WTC11 (cell line): ENCODE data around the gene ACTL6A. TPM values are rescaled to one million over a fixed set of nuclear protein-coding genes. Genes with fewer than 3 reads are reported as not detected.

ENCODE experiments used
- ATAC-seq: fragments of 200-7000 bp; cut with Tn5 transposase; 2 replicates; pipeline ENCODE4 v1.10.0; 2021; ENCODE audit warnings: mild to moderate bottlenecking, moderate library complexity
- CTCF ChIA-PET: fragments of 300-600 bp; sonication (Branson Sonifier 250); formaldehyde crosslinking; loops from one replicate; lab custom pipeline; 2021; ENCODE audit warnings: antibody characterized with exemption; lab: Charles Lee
- POLR2A ChIA-PET: fragments of 350-600 bp; sonication (Branson Sonifier 250); formaldehyde crosslinking; loops from one replicate; lab custom pipeline; 2021; ENCODE audit warnings: antibody characterized with exemption; lab: Charles Lee
- DNase-seq: peaks from one replicate; pipeline ENCODE4 v3.0.0; 2021; ENCODE audit warnings: low spot score
- H3K27ac Mint-ChIP-seq: 2 replicates; pipeline ENCODE4 v1.8.0; 2021; ENCODE audit warnings: mixed read lengths
- H3K27me3 Mint-ChIP-seq: 2 replicates; pipeline ENCODE4 v1.8.0; 2021; ENCODE audit warnings: low read depth, mild to moderate bottlenecking, moderate library complexity, mixed read lengths
- H3K36me3 Mint-ChIP-seq: 2 replicates; pipeline ENCODE4 v1.8.0; 2021; ENCODE audit warnings: mixed read lengths
- H3K4me1 Mint-ChIP-seq: 2 replicates; pipeline ENCODE4 v1.8.0; 2022; ENCODE audit warnings: mixed read lengths
- H3K4me3 Mint-ChIP-seq: 2 replicates; pipeline ENCODE4 v1.8.0; 2021; ENCODE audit warnings: mild to moderate bottlenecking, moderate library complexity, mixed read lengths
- H3K9me3 Mint-ChIP-seq: 2 replicates; pipeline ENCODE4 v1.8.0; 2021; ENCODE audit warnings: mixed read lengths
- FOXK1 ChIP-seq: sonication (generic); formaldehyde crosslinking; IDR thresholded peaks from 2 replicates; pipeline ENCODE4 v1.8.0; 2022; ENCODE audit warnings: mild to moderate bottlenecking, moderate library complexity, missing genetic modification reagents
- NR1H2 ChIP-seq: sonication (generic); formaldehyde crosslinking; IDR thresholded peaks from 2 replicates; pipeline ENCODE4 v1.9.0; 2021; ENCODE audit warnings: mild to moderate bottlenecking, moderate library complexity, missing genetic modification reagents
- RELA ChIP-seq: sonication (generic); formaldehyde crosslinking; IDR thresholded peaks from 2 replicates; pipeline ENCODE4 v1.8.1; 2022; ENCODE audit warnings: missing genetic modification reagents, mild to moderate bottlenecking, borderline replicate concordance
- total RNA-seq: library from RNA; stranded (reverse); gene quantifications from 3 replicates; pipeline ENCODE4 v1.2.3, GENCODE V29; 2021
- TF ChIP-seq, protein P1 (sequence below): fragments of 250-450 bp; sonication (Bioruptor Pico); IDR thresholded peaks from 2 replicates; pipeline ENCODE4 v2.1.2; 2022; ENCODE audit warnings: mild to moderate bottlenecking, moderate library complexity
- TF ChIP-seq, protein P2 (sequence below): fragments of 250-450 bp; sonication (Bioruptor Pico); IDR thresholded peaks from 2 replicates; pipeline ENCODE4 v1.9.0; 2021; ENCODE audit warnings: mild to moderate bottlenecking, borderline replicate concordance
- TF ChIP-seq, protein P3 (sequence below): sonication (generic); formaldehyde crosslinking; IDR thresholded peaks from 2 replicates; pipeline ENCODE4 v1.8.0; 2022; ENCODE audit warnings: mild to moderate bottlenecking, missing genetic modification reagents
- TF ChIP-seq, protein P4 (sequence below): sonication (generic); formaldehyde crosslinking; IDR thresholded peaks from 2 replicates; pipeline ENCODE4 v1.8.1; 2023; ENCODE audit warnings: mild to moderate bottlenecking, missing genetic modification reagents, borderline replicate concordance
- TF ChIP-seq, protein P5 (sequence below): sonication (generic); formaldehyde crosslinking; IDR thresholded peaks from 2 replicates; pipeline ENCODE4 v1.8.0; 2022; ENCODE audit warnings: mild to moderate bottlenecking, missing genetic modification reagents
- TF ChIP-seq, protein P6 (sequence below): sonication (generic); formaldehyde crosslinking; IDR thresholded peaks from 2 replicates; pipeline ENCODE4 v1.8.0; 2023; ENCODE audit warnings: missing genetic modification reagents, mild to moderate bottlenecking, borderline replicate concordance
- TF ChIP-seq, protein P7 (sequence below): fragments of 250-450 bp; sonication (Bioruptor Pico); conservative IDR thresholded peaks from 2 replicates; pipeline ENCODE4 v1.9.0; 2021; ENCODE audit warnings: mild to moderate bottlenecking

ACTL6A gene
- total RNA-seq, 1 experiment from 2014 or later, result 82.9 TPM

DNA sequence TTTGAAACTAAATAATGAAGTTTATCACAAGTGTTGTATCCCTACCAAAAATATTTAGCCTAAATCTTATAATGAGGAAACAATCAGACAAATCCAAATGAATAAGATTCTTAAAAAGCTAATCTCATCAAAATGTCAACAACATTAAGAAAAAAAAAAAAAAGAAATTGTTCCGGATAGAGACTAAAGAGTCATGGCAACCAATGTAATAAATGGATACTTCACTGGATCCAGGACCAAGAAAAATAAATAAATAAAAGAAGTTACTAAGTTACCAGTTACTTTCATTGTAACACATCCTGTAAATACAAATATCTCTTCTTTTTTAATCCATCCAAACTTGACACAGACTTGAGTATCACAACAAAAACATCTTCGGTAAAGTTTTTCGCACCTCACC lies 41.1 kb downstream of the ACTL6A start:
- H3K4me1 Mint-ChIP-seq, result peaks cover 4% of the 10 kb centered on the region
- no peaks in the 10 kb centered on the region for H3K9me3 Mint-ChIP-seq
- ChIA-PET CTCF (no interaction called here), POLR2A (interaction anchor here (0.6 kb wide), 1 partner anchor 432 kb away, joined by 3 read pairs; no protein-coding TSS in a partner anchor)
- DNase-seq (no peak), ATAC-seq (no peak)
- peak overlapping the region; percentile 99 for H3K4me3 Mint-ChIP-seq
- no peaks in the 10 kb centered on the region for H3K27me3 Mint-ChIP-seq
- TF ChIP-seq, protein P1, sequence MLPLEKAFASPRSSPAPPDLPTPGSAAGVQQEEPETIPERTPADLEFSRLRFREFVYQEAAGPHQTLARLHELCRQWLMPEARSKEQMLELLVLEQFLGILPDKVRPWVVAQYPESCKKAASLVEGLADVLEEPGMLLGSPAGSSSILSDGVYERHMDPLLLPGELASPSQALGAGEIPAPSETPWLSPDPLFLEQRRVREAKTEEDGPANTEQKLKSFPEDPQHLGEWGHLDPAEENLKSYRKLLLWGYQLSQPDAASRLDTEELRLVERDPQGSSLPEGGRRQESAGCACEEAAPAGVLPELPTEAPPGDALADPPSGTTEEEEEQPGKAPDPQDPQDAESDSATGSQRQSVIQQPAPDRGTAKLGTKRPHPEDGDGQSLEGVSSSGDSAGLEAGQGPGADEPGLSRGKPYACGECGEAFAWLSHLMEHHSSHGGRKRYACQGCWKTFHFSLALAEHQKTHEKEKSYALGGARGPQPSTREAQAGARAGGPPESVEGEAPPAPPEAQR (CRISPR knock-in tag), result no peak
- TF ChIP-seq, protein P2, sequence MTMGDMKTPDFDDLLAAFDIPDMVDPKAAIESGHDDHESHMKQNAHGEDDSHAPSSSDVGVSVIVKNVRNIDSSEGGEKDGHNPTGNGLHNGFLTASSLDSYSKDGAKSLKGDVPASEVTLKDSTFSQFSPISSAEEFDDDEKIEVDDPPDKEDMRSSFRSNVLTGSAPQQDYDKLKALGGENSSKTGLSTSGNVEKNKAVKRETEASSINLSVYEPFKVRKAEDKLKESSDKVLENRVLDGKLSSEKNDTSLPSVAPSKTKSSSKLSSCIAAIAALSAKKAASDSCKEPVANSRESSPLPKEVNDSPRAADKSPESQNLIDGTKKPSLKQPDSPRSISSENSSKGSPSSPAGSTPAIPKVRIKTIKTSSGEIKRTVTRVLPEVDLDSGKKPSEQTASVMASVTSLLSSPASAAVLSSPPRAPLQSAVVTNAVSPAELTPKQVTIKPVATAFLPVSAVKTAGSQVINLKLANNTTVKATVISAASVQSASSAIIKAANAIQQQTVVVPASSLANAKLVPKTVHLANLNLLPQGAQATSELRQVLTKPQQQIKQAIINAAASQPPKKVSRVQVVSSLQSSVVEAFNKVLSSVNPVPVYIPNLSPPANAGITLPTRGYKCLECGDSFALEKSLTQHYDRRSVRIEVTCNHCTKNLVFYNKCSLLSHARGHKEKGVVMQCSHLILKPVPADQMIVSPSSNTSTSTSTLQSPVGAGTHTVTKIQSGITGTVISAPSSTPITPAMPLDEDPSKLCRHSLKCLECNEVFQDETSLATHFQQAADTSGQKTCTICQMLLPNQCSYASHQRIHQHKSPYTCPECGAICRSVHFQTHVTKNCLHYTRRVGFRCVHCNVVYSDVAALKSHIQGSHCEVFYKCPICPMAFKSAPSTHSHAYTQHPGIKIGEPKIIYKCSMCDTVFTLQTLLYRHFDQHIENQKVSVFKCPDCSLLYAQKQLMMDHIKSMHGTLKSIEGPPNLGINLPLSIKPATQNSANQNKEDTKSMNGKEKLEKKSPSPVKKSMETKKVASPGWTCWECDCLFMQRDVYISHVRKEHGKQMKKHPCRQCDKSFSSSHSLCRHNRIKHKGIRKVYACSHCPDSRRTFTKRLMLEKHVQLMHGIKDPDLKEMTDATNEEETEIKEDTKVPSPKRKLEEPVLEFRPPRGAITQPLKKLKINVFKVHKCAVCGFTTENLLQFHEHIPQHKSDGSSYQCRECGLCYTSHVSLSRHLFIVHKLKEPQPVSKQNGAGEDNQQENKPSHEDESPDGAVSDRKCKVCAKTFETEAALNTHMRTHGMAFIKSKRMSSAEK, result no peak
- TF ChIP-seq, protein P3, sequence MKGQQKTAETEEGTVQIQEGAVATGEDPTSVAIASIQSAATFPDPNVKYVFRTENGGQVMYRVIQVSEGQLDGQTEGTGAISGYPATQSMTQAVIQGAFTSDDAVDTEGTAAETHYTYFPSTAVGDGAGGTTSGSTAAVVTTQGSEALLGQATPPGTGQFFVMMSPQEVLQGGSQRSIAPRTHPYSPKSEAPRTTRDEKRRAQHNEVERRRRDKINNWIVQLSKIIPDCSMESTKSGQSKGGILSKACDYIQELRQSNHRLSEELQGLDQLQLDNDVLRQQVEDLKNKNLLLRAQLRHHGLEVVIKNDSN (CRISPR knock-in tag), result no peak
- TF ChIP-seq FOXK1 (no peak), RELA (no peak), NR1H2 (CRISPR knock-in tag) (no peak)
- TF ChIP-seq, protein P4, sequence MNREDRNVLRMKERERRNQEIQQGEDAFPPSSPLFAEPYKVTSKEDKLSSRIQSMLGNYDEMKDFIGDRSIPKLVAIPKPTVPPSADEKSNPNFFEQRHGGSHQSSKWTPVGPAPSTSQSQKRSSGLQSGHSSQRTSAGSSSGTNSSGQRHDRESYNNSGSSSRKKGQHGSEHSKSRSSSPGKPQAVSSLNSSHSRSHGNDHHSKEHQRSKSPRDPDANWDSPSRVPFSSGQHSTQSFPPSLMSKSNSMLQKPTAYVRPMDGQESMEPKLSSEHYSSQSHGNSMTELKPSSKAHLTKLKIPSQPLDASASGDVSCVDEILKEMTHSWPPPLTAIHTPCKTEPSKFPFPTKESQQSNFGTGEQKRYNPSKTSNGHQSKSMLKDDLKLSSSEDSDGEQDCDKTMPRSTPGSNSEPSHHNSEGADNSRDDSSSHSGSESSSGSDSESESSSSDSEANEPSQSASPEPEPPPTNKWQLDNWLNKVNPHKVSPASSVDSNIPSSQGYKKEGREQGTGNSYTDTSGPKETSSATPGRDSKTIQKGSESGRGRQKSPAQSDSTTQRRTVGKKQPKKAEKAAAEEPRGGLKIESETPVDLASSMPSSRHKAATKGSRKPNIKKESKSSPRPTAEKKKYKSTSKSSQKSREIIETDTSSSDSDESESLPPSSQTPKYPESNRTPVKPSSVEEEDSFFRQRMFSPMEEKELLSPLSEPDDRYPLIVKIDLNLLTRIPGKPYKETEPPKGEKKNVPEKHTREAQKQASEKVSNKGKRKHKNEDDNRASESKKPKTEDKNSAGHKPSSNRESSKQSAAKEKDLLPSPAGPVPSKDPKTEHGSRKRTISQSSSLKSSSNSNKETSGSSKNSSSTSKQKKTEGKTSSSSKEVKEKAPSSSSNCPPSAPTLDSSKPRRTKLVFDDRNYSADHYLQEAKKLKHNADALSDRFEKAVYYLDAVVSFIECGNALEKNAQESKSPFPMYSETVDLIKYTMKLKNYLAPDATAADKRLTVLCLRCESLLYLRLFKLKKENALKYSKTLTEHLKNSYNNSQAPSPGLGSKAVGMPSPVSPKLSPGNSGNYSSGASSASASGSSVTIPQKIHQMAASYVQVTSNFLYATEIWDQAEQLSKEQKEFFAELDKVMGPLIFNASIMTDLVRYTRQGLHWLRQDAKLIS (CRISPR knock-in tag), result no peak
- TF ChIP-seq, protein P5, sequence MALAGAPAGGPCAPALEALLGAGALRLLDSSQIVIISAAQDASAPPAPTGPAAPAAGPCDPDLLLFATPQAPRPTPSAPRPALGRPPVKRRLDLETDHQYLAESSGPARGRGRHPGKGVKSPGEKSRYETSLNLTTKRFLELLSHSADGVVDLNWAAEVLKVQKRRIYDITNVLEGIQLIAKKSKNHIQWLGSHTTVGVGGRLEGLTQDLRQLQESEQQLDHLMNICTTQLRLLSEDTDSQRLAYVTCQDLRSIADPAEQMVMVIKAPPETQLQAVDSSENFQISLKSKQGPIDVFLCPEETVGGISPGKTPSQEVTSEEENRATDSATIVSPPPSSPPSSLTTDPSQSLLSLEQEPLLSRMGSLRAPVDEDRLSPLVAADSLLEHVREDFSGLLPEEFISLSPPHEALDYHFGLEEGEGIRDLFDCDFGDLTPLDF, result no peak
- TF ChIP-seq, protein P6, sequence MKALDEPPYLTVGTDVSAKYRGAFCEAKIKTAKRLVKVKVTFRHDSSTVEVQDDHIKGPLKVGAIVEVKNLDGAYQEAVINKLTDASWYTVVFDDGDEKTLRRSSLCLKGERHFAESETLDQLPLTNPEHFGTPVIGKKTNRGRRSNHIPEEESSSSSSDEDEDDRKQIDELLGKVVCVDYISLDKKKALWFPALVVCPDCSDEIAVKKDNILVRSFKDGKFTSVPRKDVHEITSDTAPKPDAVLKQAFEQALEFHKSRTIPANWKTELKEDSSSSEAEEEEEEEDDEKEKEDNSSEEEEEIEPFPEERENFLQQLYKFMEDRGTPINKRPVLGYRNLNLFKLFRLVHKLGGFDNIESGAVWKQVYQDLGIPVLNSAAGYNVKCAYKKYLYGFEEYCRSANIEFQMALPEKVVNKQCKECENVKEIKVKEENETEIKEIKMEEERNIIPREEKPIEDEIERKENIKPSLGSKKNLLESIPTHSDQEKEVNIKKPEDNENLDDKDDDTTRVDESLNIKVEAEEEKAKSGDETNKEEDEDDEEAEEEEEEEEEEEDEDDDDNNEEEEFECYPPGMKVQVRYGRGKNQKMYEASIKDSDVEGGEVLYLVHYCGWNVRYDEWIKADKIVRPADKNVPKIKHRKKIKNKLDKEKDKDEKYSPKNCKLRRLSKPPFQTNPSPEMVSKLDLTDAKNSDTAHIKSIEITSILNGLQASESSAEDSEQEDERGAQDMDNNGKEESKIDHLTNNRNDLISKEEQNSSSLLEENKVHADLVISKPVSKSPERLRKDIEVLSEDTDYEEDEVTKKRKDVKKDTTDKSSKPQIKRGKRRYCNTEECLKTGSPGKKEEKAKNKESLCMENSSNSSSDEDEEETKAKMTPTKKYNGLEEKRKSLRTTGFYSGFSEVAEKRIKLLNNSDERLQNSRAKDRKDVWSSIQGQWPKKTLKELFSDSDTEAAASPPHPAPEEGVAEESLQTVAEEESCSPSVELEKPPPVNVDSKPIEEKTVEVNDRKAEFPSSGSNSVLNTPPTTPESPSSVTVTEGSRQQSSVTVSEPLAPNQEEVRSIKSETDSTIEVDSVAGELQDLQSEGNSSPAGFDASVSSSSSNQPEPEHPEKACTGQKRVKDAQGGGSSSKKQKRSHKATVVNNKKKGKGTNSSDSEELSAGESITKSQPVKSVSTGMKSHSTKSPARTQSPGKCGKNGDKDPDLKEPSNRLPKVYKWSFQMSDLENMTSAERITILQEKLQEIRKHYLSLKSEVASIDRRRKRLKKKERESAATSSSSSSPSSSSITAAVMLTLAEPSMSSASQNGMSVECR (CRISPR knock-in tag), result no peak
- TF ChIP-seq, protein P7, sequence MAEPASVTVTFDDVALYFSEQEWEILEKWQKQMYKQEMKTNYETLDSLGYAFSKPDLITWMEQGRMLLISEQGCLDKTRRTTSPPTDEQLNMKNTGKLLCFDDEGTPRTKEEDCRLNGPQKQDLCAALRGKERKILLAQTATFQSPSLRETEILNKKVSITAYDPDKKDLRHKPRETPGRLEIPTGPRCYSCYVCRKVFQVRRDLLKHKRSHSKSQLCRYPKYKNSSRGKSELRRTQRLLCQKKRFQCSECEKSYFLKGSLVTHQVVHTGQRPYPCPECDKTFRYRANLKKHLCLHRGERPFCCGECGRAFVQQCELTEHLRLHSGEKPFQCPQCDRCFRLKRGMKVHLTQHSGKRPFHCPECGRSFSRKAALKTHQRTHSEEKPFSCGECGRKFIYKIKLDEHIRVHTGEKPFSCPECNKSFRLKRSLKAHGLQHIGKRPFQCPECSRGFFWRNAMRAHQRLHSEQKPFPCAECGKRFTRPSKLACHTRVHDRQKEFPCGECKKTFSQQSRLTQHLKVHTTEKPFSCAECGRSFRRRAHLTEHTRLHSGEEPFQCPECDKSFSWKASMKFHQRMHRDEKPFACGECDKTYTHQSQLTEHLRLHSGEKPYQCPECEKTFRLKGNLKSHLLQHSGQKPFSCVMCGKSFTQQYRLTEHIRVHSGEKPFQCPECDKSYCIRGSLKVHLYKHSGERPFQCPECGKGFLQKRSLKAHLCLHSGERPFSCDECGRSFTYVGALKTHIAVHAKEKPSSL (CRISPR knock-in tag), result no peak
- peak overlapping the region; percentile 100 for H3K27ac Mint-ChIP-seq
- H3K36me3 Mint-ChIP-seq, result peaks cover 36% of the 10 kb centered on the region
